Measurements from ENCODE around the gene TBRG1. TPM values are rescaled to one million over a fixed set of nuclear protein-coding genes. Genes with fewer than 3 reads are reported as not detected.

The TBRG1 gene
- total and polyA plus RNA-seq, 2 experiments from 2014 or later: 24.8 to 56.6 TPM

- H3K36me3 Mint-ChIP-seq (ENCODE audit: low read depth): no peaks in the 10 kb centered on the region; the same call in 2 of the 3 replicates
- Histone ChIP-seq H3K4me2 (no peak overlapping the region), H3K27me3 (ENCODE audit: insufficient read depth) (peaks cover 66% of the 10 kb centered on the region), H3K27ac (ENCODE audit: low read depth) (no peak overlapping the region), H2AFZ (no peak overlapping the region), H3K36me3 (ENCODE audit: insufficient read depth) (no peaks in the 10 kb centered on the region), H3F3A (replicated peaks; ENCODE audit: low read depth) (no peaks in the 10 kb centered on the region), H3K79me2 (replicated peaks; ENCODE audit: insufficient read depth) (no peaks in the 10 kb centered on the region), H3K4me1 (ENCODE audit: insufficient read depth) (peaks cover 6% of the 10 kb centered on the region; the same call in 1 of the 2 replicates), H3K9me2 (ENCODE audit: insufficient read depth) (no peaks in the 10 kb centered on the region), H3K4me3 (no peak overlapping the region), H4K20me1 (replicated peaks; ENCODE audit: insufficient read depth) (no peaks in the 10 kb centered on the region)
- TF ChIP-seq EZH2 (IDR thresholded peaks at IDR 0.05; ENCODE audit: low read depth, unreplicated experiment) (peak; percentile 54), ZNF462 (CRISPR knock-in tag; IDR thresholded peaks at IDR 0.05) (no peak), CTCF (conservative IDR thresholded peaks at IDR 0.05; ENCODE audit: low read depth in 2 of 2) (peak; percentile 69 to 93)
- peaks cover 14% of the 10 kb centered on the region; the same call in 2 of the 3 replicates for H3K4me1 Mint-ChIP-seq
- H3K27ac Mint-ChIP-seq: no peak overlapping the region
- H3K27me3 Mint-ChIP-seq (ENCODE audit: insufficient read depth, low read depth, poor library complexity): peaks cover 16% of the 10 kb centered on the region
- peaks cover 3% of the 10 kb centered on the region; the same call in 1 of the 3 replicates for H3K9me3 Mint-ChIP-seq
- DNase-seq (ENCODE audit: low spot score) (peak; percentile 62), ATAC-seq (peak; percentile 14)
- no peak overlapping the region for H3K4me3 Mint-ChIP-seq
These were observed 46.5 kb downstream of the TBRG1 start for GRCh38 chr11:124669193-124669592.

- H3K27me3 ChIP-seq (ENCODE audit: insufficient read depth): peaks cover 77% of the 10 kb centered on the region
- no peak overlapping the region for H3K27ac ChIP-seq (ENCODE audit: low read depth)
- H3K4me1 Mint-ChIP-seq: peaks cover 14% of the 10 kb centered on the region; the same call in 2 of the 3 replicates
- no peaks in the 10 kb centered on the region for H3F3A ChIP-seq (replicated peaks; ENCODE audit: low read depth)
- H3K4me3 Mint-ChIP-seq: no peak overlapping the region
- peak; percentile 20 for DNase-seq (ENCODE audit: low spot score)
- H3K36me3 ChIP-seq (ENCODE audit: insufficient read depth): no peaks in the 10 kb centered on the region
- peaks cover 3% of the 10 kb centered on the region; the same call in 1 of the 3 replicates for H3K9me3 Mint-ChIP-seq
- peaks cover 11% of the 10 kb centered on the region; the same call in 1 of the 2 replicates for H3K4me1 ChIP-seq (ENCODE audit: insufficient read depth)
- H3K27ac Mint-ChIP-seq: no peak overlapping the region
- no peak for ATAC-seq
- H3K79me2 ChIP-seq (replicated peaks; ENCODE audit: insufficient read depth): no peaks in the 10 kb centered on the region
- no peak overlapping the region for H3K4me3 ChIP-seq
- no peaks in the 10 kb centered on the region for H3K36me3 Mint-ChIP-seq (ENCODE audit: low read depth)
- H2AFZ ChIP-seq: no peak overlapping the region
- H3K4me2 ChIP-seq: no peak overlapping the region
- H4K20me1 ChIP-seq (replicated peaks; ENCODE audit: insufficient read depth): no peaks in the 10 kb centered on the region
- peaks cover 18% of the 10 kb centered on the region for H3K27me3 Mint-ChIP-seq (ENCODE audit: insufficient read depth, low read depth, poor library complexity)
- no peaks in the 10 kb centered on the region for H3K9me2 ChIP-seq (ENCODE audit: insufficient read depth)
- TF ChIP-seq EZH2 (IDR thresholded peaks at IDR 0.05; ENCODE audit: low read depth, unreplicated experiment) (no peak), ZNF462 (CRISPR knock-in tag; IDR thresholded peaks at IDR 0.05) (no peak)
These were observed 48.1 kb downstream of the TBRG1 start for GRCh38 chr11:124670732-124671131.

Measured in GM23338 (cell line).